Prostate gland (tissue), 2 donors: Measurements from ENCODE around the gene PPP1R13B. TPM values are rescaled to one million over a fixed set of nuclear protein-coding genes. Genes with fewer than 3 reads are reported as not detected.

Source experiments
- DNase-seq: peaks from one replicate; pipeline ENCODE4 v3.0.0-alpha.2; 2019; ENCODE audit warnings: low spot score
- H3K27ac ChIP-seq, 2 donors: fragments of 200-600 bp; sonication (generic); 2 replicates each; pipeline ENCODE4 v1.5.1; 2017 to 2019
- H3K27me3 ChIP-seq: fragments of 200-600 bp; sonication (generic); replicated peaks from 2 replicates; pipeline ENCODE4 v1.5.1; 2019; ENCODE audit not compliant: insufficient read depth
- H3K36me3 ChIP-seq, 2 donors: fragments of 200-600 bp; sonication (generic); 1 replicate in 1 of 2; 2 replicates in 1 of 2; pipeline versions ENCODE4 v1.5.1 to v1.8.1; 2017 to 2019
- H3K4me1 ChIP-seq: fragments of 200-600 bp; sonication (generic); replicated peaks from 2 replicates; pipeline ENCODE4 v1.5.1; 2019
- H3K4me3 ChIP-seq, 2 donors: fragments of 200-600 bp; sonication (generic); 2 replicates each; pipeline ENCODE4 v1.5.1; 2017 to 2019
- H3K9me3 ChIP-seq: fragments of 200-600 bp; sonication (generic); 2 replicates; pipeline ENCODE4 v1.5.1; 2017
- POLR2A ChIP-seq: fragments of 450-650 bp; IDR thresholded peaks from one replicate; pipeline ENCODE4 v1.6.1; 2016; ENCODE audit warnings: antibody characterized with exemption, mild to moderate bottlenecking
- POLR2AphosphoS5 ChIP-seq: sonication (generic); formaldehyde crosslinking; IDR thresholded peaks from one replicate; pipeline ENCODE4 v1.6.1; 2017; ENCODE audit warnings: antibody characterized with exemption
- WGBS: methylation state at CpG from one replicate; pipeline ENCODE4 v1.1.5; 2018; 5-methylcytosine and 5-hydroxymethylcytosine counted together
- intact Hi-C: fragments of 100-400 bp; cut with DNase I; formaldehyde crosslinking; loops from one replicate; pipeline ENCODE4 v1.14.2; 2022
- total RNA-seq, 2 donors: library from RNA; depleted of rRNA; stranded (reverse); fragments of >200 nt; gene quantifications; one replicate each; pipeline ENCODE4 v1.1.0, GENCODE V29; 2016
- TF ChIP-seq, protein P1 (sequence below), 4 experiments: fragments of 200-600 bp in 2 of 4; fragments of 450-650 bp in 2 of 4; sonication (generic) in 2 of 4; IDR thresholded peaks; 1 replicate in 3 of 4; 2 replicates in 1 of 4; pipeline ENCODE4 v1.5.1; 2016 to 2019; ENCODE audit warnings: antibody characterized with exemption in 4 of 4, mild to moderate bottlenecking in 2 of 4, moderate library complexity in 2 of 4

The PPP1R13B gene
- total RNA-seq, 2 donors from 2014 or later: 48.2 to 64.6 TPM

GRCh38 chr14:103741876-103742275 lies 105.5 kb downstream of the PPP1R13B start:
- 89% methylated on average over 9 of the region's 9 CpGs for WGBS
- no peak overlapping the region for H3K27ac ChIP-seq
- peaks cover 4% of the 10 kb centered on the region for H3K4me1 ChIP-seq
- intact Hi-C loops: no loop called here
- H3K27me3 ChIP-seq: no peaks in the 10 kb centered on the region
- peaks cover 0 to 3% of the 10 kb centered on the region in 2 donors for H3K36me3 ChIP-seq
- no peaks in the 10 kb centered on the region for H3K9me3 ChIP-seq
- no peak overlapping the region for H3K4me3 ChIP-seq
- no peak for DNase-seq
- TF ChIP-seq, protein P1, sequence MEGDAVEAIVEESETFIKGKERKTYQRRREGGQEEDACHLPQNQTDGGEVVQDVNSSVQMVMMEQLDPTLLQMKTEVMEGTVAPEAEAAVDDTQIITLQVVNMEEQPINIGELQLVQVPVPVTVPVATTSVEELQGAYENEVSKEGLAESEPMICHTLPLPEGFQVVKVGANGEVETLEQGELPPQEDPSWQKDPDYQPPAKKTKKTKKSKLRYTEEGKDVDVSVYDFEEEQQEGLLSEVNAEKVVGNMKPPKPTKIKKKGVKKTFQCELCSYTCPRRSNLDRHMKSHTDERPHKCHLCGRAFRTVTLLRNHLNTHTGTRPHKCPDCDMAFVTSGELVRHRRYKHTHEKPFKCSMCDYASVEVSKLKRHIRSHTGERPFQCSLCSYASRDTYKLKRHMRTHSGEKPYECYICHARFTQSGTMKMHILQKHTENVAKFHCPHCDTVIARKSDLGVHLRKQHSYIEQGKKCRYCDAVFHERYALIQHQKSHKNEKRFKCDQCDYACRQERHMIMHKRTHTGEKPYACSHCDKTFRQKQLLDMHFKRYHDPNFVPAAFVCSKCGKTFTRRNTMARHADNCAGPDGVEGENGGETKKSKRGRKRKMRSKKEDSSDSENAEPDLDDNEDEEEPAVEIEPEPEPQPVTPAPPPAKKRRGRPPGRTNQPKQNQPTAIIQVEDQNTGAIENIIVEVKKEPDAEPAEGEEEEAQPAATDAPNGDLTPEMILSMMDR (IDR thresholded peaks at IDR 0.05): no peak
- TF ChIP-seq POLR2A (no peak), POLR2AphosphoS5 (no peak)

DNA sequence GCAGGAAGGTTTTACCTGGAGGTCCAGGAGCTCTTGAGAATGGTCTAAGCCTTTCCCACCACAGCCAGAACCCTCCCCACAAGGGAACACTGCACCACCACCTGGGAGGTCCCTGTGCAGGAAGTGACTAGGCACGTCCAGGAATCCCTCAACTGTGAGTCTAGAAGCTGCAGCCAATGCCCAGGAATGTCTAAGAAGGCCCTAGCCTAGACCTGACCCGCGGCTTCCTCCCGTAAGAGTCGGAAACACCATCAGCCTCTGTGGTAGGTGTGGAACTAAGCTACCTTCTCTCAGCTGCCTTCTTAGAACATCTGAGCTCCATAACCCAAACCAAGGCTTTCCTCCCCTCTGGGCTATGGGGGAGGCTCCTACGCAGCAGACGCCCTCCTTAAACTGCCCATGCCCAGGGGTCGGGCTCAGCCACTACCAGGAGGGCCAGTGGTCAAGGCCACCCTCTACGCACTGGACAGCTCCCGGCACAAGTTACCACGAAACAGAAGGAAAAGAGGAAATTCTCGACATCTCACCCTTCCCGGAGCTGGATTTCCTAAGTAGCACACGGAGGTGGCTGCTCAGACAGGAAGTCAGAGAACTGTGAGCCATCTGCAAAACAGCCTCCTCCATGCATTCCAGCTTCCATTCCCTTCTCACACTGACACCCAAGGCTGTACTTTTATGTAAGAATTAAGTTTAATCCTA lies 106.2 kb downstream of the PPP1R13B start:
- WGBS: 74% methylated on average over 12 of the region's 14 CpGs
- no peak overlapping the region for H3K4me3 ChIP-seq
- peaks cover 0 to 3% of the 10 kb centered on the region in 2 donors for H3K36me3 ChIP-seq
- peaks cover 11% of the 10 kb centered on the region for H3K4me1 ChIP-seq
- no peak for DNase-seq
- no peak overlapping the region for H3K27ac ChIP-seq
- H3K9me3 ChIP-seq: no peaks in the 10 kb centered on the region
- intact Hi-C loops: no loop called here
- H3K27me3 ChIP-seq: no peaks in the 10 kb centered on the region
- no peak for TF ChIP-seq POLR2A
- TF ChIP-seq POLR2AphosphoS5: no peak
- TF ChIP-seq, protein P1 (IDR thresholded peaks at IDR 0.05): no peak

GRCh38 chr14:103739793-103740501 lies 107.4 kb downstream of the PPP1R13B start:
- peaks cover 23% of the 10 kb centered on the region for H3K4me1 ChIP-seq
- intact Hi-C loops: no loop called here
- 93% methylated on average over 30 of the region's 30 CpGs for WGBS
- no peak for TF ChIP-seq POLR2A
- TF ChIP-seq, protein P1 (IDR thresholded peaks at IDR 0.05): no peak
- no peak for TF ChIP-seq POLR2AphosphoS5
- H3K27ac ChIP-seq: peak overlapping the region; percentile 20 to 88
- peaks cover 0 to 3% of the 10 kb centered on the region in 2 donors for H3K36me3 ChIP-seq
- H3K27me3 ChIP-seq: no peaks in the 10 kb centered on the region
- H3K9me3 ChIP-seq: no peaks in the 10 kb centered on the region
- no peak overlapping the region for H3K4me3 ChIP-seq
- no peak for DNase-seq

DNA sequence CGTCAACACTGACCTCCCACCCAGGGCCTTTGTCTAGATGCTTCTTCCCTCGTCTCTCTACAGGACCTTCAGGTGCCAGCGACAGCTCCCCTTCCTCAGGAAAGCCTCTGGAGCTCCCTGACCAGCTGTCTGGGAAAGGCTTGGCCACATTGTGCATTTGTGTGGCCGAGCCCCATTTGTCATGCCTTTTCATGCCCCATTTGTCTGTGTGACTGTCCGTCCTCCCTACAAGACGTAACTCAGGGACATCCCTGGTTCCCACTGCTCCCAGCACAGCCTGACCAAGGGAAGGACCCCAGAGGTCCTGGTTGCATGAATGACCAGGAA lies 107.9 kb downstream of the PPP1R13B start:
- H3K36me3 ChIP-seq: peaks cover 0 to 3% of the 10 kb centered on the region in 2 donors
- no peak for TF ChIP-seq POLR2A
- H3K4me1 ChIP-seq: peaks cover 24% of the 10 kb centered on the region
- DNase-seq: no peak
- H3K9me3 ChIP-seq: no peaks in the 10 kb centered on the region
- peak overlapping the region; percentile 20 to 88 for H3K27ac ChIP-seq
- intact Hi-C loops: no loop called here
- no peaks in the 10 kb centered on the region for H3K27me3 ChIP-seq
- H3K4me3 ChIP-seq: no peak overlapping the region
- 86% methylated on average over 6 of the region's 6 CpGs for WGBS

GRCh38 chr14:103738701-103739451 lies 108.5 kb downstream of the PPP1R13B start:
- intact Hi-C loops: no loop called here
- peak overlapping the region; percentile 20 to 88 for H3K27ac ChIP-seq
- no peak for TF ChIP-seq POLR2A
- TF ChIP-seq, protein P1 (IDR thresholded peaks at IDR 0.05): peak in 1 of 4 experiments; percentile 11
- peak; percentile 40 for TF ChIP-seq POLR2AphosphoS5
- H3K27me3 ChIP-seq: no peaks in the 10 kb centered on the region
- no peak for DNase-seq
- peaks cover 24% of the 10 kb centered on the region for H3K4me1 ChIP-seq
- no peak overlapping the region for H3K4me3 ChIP-seq
- no peaks in the 10 kb centered on the region for H3K9me3 ChIP-seq
- WGBS: 86% methylated on average over 34 of the region's 34 CpGs
- peaks cover 0 to 3% of the 10 kb centered on the region in 2 donors for H3K36me3 ChIP-seq
